ENCODE data around the gene P3H3. TPM values are rescaled to one million over a fixed set of nuclear protein-coding genes. Genes with fewer than 3 reads are reported as not detected.
"Not testable (repeated sequence)": the region's sequence is repeated elsewhere in the genome, so short reads cannot be mapped to it uniquely, and the experiment has no call there.

P3H3 gene
- total RNA-seq, 1 donor from 2014 or later, result 52.7 TPM

GRCh38 chr12:6860116-6860515 lies 31.9 kb downstream of the P3H3 start:
- TF ChIP-seq CTCF (conservative IDR thresholded peaks at IDR 0.05), result no peak
- H3K9me3 Mint-ChIP-seq, result no peaks in the 10 kb centered on the region
- H3K4me1 Mint-ChIP-seq, result no peaks in the 10 kb centered on the region
- H3K27ac Mint-ChIP-seq (ENCODE audit: unreplicated experiment), result no peak overlapping the region
- H3K27me3 Mint-ChIP-seq (ENCODE audit: low read depth), result no peaks in the 10 kb centered on the region
- H3K4me3 Mint-ChIP-seq, result peak overlapping the region; percentile 56
- no peak for DNase-seq (ENCODE audit: low read depth, low spot score)
- H3K36me3 Mint-ChIP-seq (ENCODE audit: low read depth), result peaks cover 28% of the 10 kb centered on the region

GRCh38 chr12:6860942-6861341 lies 32.7 kb downstream of the P3H3 start:
- Mint-ChIP-seq H3K27ac (ENCODE audit: unreplicated experiment) (peak overlapping the region; percentile 48), H3K36me3 (ENCODE audit: low read depth) (peaks cover 31% of the 10 kb centered on the region), H3K4me1 (no peaks in the 10 kb centered on the region)

GRCh38 chr12:6861391-6861790 lies 33.2 kb downstream of the P3H3 start:
- no peaks in the 10 kb centered on the region for H3K9me3 Mint-ChIP-seq
- TF ChIP-seq CTCF (conservative IDR thresholded peaks at IDR 0.05), result no peak
- no peak for DNase-seq (ENCODE audit: low read depth, low spot score)
- H3K27ac Mint-ChIP-seq (ENCODE audit: unreplicated experiment), result no peak overlapping the region
- H3K4me3 Mint-ChIP-seq, result no peak overlapping the region
- H3K27me3 Mint-ChIP-seq (ENCODE audit: low read depth), result no peaks in the 10 kb centered on the region
- peaks cover 31% of the 10 kb centered on the region for H3K36me3 Mint-ChIP-seq (ENCODE audit: low read depth)
- H3K4me1 Mint-ChIP-seq, result peaks cover under 1% of the 10 kb centered on the region

More at GRCh38 chr12:6860942-6861341, 32.7 kb downstream of the P3H3 start:
- TF ChIP-seq CTCF (conservative IDR thresholded peaks at IDR 0.05), result no peak
- Mint-ChIP-seq H3K27me3 (ENCODE audit: low read depth) (no peaks in the 10 kb centered on the region), H3K4me3 (peak overlapping the region; percentile 32), H3K9me3 (no peaks in the 10 kb centered on the region)
- DNase-seq (ENCODE audit: low read depth, low spot score), result no peak

- no peak overlapping the region for H3K4me3 Mint-ChIP-seq
- peaks cover 11% of the 10 kb centered on the region for H3K4me1 Mint-ChIP-seq
- TF ChIP-seq CTCF (conservative IDR thresholded peaks at IDR 0.05), result no peak
- H3K27me3 Mint-ChIP-seq (ENCODE audit: low read depth), result no peaks in the 10 kb centered on the region
- no peak for DNase-seq (ENCODE audit: low read depth, low spot score)
- H3K9me3 Mint-ChIP-seq, result no peaks in the 10 kb centered on the region
- no peak overlapping the region for H3K27ac Mint-ChIP-seq (ENCODE audit: unreplicated experiment)
- H3K36me3 Mint-ChIP-seq (ENCODE audit: low read depth), result peaks cover 28% of the 10 kb centered on the region
These were observed 34.8 kb downstream of the P3H3 start for GRCh38 chr12:6863033-6863432.

GRCh38 chr12:6863586-6864321 lies 35.5 kb downstream of the P3H3 start:
- H3K4me3 Mint-ChIP-seq, result no peak overlapping the region
- no peaks in the 10 kb centered on the region for H3K9me3 Mint-ChIP-seq
- DNase-seq (ENCODE audit: low read depth, low spot score), result no peak
- no peak for TF ChIP-seq CTCF (conservative IDR thresholded peaks at IDR 0.05)
- H3K36me3 Mint-ChIP-seq (ENCODE audit: low read depth), result peaks cover 31% of the 10 kb centered on the region
- H3K27me3 Mint-ChIP-seq (ENCODE audit: low read depth), result peaks cover 3% of the 10 kb centered on the region
- H3K27ac Mint-ChIP-seq (ENCODE audit: unreplicated experiment), result no peak overlapping the region
- H3K4me1 Mint-ChIP-seq, result peaks cover 18% of the 10 kb centered on the region

GRCh38 chr12:6865307-6865706 lies 37.1 kb downstream of the P3H3 start:
- Mint-ChIP-seq H3K4me3 (peak overlapping the region; percentile 78), H3K36me3 (ENCODE audit: low read depth) (peaks cover 42% of the 10 kb centered on the region), H3K4me1 (peaks cover 29% of the 10 kb centered on the region), H3K27me3 (ENCODE audit: low read depth) (peaks cover 11% of the 10 kb centered on the region)
- DNase-seq (ENCODE audit: low read depth, low spot score); H3K27ac Mint-ChIP-seq (ENCODE audit: unreplicated experiment); H3K9me3 Mint-ChIP-seq: not testable (repeated sequence)

Measured in neural crest cell (in vitro differentiated cells).